HG03439 (cell line): ENCODE measurements around the gene KIF15.

Experiments used
- ATAC-seq: cut with Tn5 transposase; IDR thresholded peaks from one replicate; pipeline ENCODE4 v1.9.1; 2021; ENCODE audit warnings: mild to moderate bottlenecking, moderate library complexity; ENCODE audit not compliant: unreplicated experiment

KIF15 gene

GRCh38 chr3:44874308-44874707 is 112.7 kb downstream of the KIF15 start, which contains the start of gene TGM4:
TGM4 (plus strand) TSS chr3:44874608; CDS start chr3:44874679, 71 bp downstream.
- no peak for ATAC-seq

GRCh38 chr3:44875596-44875995 is 114.0 kb downstream of the KIF15 start:
- ATAC-seq, result no peak

GRCh38 chr3:44877333-44877732 is 115.7 kb downstream of the KIF15 start:
- ATAC-seq, result no peak

GRCh38 chr3:44880284-44880683 is 118.7 kb downstream of the KIF15 start:
- ATAC-seq, result no peak

GRCh38 chr3:44883213-44883955 is 121.8 kb downstream of the KIF15 start:
- no peak for ATAC-seq

- ATAC-seq, result no peak
Observed at GRCh38 chr3:44883999-44884431, 122.4 kb downstream of the KIF15 start.

- ATAC-seq, result no peak
Observed at GRCh38 chr3:44885618-44886017, 124.0 kb downstream of the KIF15 start.

- no peak for ATAC-seq
Observed at GRCh38 chr3:44886561-44886960, 125.0 kb downstream of the KIF15 start.

- no peak for ATAC-seq
Observed at GRCh38 chr3:44887101-44887500, 125.5 kb downstream of the KIF15 start.

- ATAC-seq, result no peak
Observed at GRCh38 chr3:44890258-44890657, 128.7 kb downstream of the KIF15 start.

- no peak for ATAC-seq
Observed at GRCh38 chr3:44890852-44891251, 129.3 kb downstream of the KIF15 start.

GRCh38 chr3:44892689-44893088 is 131.1 kb downstream of the KIF15 start:
- no peak for ATAC-seq

- no peak for ATAC-seq
Observed at GRCh38 chr3:44893097-44893496, 131.5 kb downstream of the KIF15 start.

- no peak for ATAC-seq
Observed at GRCh38 chr3:44894485-44894884, 132.9 kb downstream of the KIF15 start.

- no peak for ATAC-seq
Observed at GRCh38 chr3:44896440-44896839, 134.8 kb downstream of the KIF15 start.

GRCh38 chr3:44899683-44900367 is 138.2 kb downstream of the KIF15 start:
- ATAC-seq, result no peak

- no peak for ATAC-seq
Observed at GRCh38 chr3:44902628-44903027, 141.0 kb downstream of the KIF15 start.
